ENCODE results near the gene BARX1.
"Not testable (repeated sequence)": the region's sequence is repeated elsewhere in the genome, so short reads cannot be mapped to it uniquely, and the experiment has no call there.

BARX1 gene

DNA sequence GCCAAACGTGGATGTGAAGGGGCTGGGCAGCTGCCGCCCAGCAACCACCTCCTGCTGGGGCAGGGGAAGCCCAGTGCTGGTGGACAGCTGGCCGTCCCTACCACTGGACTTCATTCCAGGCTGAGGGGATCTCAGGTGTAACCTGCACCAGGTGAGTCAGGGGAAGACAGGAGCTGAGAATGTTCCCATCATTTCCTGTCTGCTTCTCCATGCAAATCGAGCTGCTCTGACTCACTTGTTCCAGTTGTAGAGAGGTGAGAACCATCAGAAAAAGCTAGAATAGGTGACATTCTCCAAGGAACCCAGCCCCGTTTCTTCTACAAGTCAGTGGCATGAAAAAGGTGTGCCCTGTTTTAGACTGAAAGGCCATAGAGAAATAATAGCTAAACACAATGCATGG is 21.8 kb upstream of the BARX1 start:
- TF ChIP-seq, protein P1, sequence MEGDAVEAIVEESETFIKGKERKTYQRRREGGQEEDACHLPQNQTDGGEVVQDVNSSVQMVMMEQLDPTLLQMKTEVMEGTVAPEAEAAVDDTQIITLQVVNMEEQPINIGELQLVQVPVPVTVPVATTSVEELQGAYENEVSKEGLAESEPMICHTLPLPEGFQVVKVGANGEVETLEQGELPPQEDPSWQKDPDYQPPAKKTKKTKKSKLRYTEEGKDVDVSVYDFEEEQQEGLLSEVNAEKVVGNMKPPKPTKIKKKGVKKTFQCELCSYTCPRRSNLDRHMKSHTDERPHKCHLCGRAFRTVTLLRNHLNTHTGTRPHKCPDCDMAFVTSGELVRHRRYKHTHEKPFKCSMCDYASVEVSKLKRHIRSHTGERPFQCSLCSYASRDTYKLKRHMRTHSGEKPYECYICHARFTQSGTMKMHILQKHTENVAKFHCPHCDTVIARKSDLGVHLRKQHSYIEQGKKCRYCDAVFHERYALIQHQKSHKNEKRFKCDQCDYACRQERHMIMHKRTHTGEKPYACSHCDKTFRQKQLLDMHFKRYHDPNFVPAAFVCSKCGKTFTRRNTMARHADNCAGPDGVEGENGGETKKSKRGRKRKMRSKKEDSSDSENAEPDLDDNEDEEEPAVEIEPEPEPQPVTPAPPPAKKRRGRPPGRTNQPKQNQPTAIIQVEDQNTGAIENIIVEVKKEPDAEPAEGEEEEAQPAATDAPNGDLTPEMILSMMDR (IDR thresholded peaks at IDR 0.05; ENCODE audit: low read depth, low read length, missing control alignments) = no peak
- no peak overlapping the region for H3K4me3 ChIP-seq (ENCODE audit: low read depth, low read length)
- DNase-seq (ENCODE audit: low read depth) = no peak

DNA sequence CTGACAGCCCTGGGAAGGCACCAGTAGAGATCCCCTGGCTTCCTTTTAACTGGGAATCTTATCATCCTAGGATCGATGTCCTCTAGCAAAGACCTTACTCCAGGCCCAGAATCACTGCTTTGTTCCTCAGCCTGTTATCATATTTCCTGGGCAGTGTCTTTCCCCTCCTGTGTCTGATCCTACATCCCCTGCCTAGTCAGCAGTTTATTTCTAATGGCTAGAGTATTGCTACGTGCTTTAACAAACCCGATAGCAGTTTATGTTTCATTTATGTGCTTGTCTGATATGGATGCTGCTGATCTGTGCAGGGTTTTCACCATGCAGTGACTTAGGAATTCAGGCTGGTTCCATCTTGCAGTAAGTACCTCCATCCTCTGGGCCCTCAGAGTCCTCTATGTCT is 20.9 kb upstream of the BARX1 start:
- no peak overlapping the region for H3K4me3 ChIP-seq (ENCODE audit: low read depth, low read length)
- TF ChIP-seq, protein P1 (IDR thresholded peaks at IDR 0.05; ENCODE audit: low read depth, low read length, missing control alignments) = no peak
- no peak for DNase-seq (ENCODE audit: low read depth)

DNA sequence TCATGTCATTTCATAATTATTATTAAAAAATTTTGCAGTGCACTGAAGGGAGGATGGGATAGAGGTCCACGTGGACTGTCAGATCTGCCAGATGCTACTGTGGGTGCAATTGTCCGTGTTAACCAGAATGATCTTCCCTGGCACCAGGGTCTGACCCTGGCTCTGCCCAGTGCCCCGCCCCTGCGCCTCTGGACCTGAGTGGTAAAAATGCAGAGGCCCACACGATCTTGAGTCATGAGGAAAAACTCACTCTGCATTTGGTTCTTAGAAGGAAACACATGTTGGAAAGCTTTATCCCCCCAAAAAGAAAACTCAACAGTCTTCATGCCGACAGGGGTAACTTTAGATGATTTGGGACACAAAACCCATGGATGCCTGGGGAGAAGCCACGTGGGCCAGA is 20.1 kb upstream of the BARX1 start:
- no peak for DNase-seq (ENCODE audit: low read depth)
- TF ChIP-seq, protein P1 (IDR thresholded peaks at IDR 0.05; ENCODE audit: low read depth, low read length, missing control alignments) = no peak
- no peak overlapping the region for H3K4me3 ChIP-seq (ENCODE audit: low read depth, low read length)

DNA sequence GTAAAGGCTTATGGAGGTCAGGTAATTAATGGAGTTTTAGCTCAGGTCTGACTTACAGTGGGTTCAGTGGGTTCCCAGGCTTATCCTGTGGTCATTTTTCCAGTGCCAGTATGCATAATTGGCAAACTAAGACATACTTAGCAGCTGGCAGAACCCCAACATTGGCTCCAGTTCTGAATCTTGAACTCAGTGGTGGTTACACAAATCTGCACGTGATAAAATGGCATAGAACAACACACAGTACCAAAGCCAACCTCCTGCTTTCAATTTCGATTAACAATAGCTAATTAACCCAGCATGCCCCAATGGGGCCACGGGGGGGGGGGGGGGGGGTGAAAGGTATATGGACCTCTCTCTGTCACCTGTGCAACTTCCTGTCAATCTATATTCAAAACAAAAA is 19.0 kb upstream of the BARX1 start:
- no peak for DNase-seq (ENCODE audit: low read depth)
- H3K4me3 ChIP-seq (ENCODE audit: low read depth, low read length) = no peak overlapping the region
- TF ChIP-seq, protein P1 (IDR thresholded peaks at IDR 0.05; ENCODE audit: low read depth, low read length, missing control alignments) = no peak

DNA sequence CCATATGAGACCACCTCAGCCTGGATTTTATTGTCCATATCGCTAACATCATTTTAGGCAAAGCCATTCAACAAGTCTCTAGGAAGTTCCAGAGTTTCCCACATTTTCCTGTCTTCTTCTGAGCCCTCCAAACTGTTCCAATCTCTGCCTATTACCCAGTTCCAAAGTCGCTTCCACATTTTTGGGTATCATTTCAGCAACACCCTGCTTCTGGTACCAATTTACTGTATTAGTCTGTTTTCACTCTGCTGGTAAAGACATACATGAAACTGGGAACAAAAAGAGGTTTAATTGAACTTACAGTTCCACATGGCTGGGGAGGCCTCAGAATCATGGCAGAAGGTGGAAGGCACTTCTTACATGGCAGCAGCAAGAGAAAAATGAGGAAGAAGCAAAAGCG is 17.5 kb upstream of the BARX1 start:
- H3K4me3 ChIP-seq (ENCODE audit: low read depth, low read length); DNase-seq (ENCODE audit: low read depth): not testable (repeated sequence)

DNA sequence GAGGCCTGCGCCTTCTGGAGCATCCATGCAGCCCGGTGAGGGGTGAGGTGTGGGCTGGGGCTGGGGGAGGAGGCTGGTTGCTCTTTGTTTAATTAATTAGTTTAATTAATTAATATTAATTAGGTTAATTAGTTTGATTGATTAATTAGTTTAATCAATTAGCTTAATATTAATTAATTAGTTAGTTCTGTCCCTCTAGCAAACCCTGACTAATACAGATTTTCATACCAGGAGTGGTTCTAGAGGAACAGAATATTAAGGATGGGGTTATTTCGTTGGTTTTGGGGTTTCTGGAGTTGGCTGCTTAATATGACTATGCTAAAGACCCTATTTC is 14.1 kb upstream of the BARX1 start:
- TF ChIP-seq, protein P1 (IDR thresholded peaks at IDR 0.05; ENCODE audit: low read depth, low read length, missing control alignments) = no peak

DNA sequence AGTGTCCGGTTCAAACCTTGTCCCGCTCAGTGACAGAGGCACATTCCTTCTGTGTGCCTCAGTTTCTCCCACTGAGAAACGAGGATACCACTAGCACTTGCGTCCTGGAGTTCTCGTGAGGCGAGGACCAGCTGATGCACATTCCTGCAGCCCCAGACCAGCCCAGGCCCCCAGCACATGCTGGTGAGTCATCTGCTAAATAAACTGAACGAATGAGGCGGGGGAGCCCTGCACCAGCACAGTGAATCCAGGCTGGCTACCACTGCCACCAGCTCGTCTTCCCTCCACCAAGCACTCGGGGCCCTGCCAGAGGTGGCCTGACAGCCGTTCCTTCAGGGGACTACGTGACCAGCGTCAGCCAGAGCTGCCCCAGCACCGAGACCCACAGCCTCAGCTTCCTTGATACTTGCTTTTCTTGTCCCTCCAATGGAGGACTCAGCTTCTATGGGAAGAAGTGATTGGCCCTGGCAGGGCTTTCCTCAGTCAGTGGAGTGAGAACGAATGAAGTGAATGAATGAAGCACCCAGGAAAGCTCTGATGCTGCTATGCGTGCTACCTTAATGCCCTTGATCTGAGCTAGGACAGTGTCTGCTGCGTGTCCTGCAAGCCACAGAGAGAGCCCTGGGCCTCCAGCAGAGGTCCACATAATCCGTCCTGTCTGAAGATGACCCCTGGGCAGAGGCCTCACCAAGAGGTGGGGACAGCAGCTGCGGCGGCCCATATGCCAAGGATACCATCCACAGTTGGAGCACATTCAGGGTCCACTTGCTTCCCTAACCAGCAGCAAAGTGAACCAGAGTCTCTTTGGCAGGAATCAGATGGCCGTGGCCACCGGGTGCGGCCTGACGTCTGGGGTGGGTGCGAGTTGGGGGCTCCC is 13.5 kb upstream of the BARX1 start:
- H3K4me3 ChIP-seq (ENCODE audit: low read depth, low read length) = no peak overlapping the region
- TF ChIP-seq, protein P1 (IDR thresholded peaks at IDR 0.05; ENCODE audit: low read depth, low read length, missing control alignments) = no peak
- DNase-seq (ENCODE audit: low read depth) = no peak

More for the DNA sequence above, 14.1 kb upstream of the BARX1 start:
- DNase-seq (ENCODE audit: low read depth) = no peak
- no peak overlapping the region for H3K4me3 ChIP-seq (ENCODE audit: low read depth, low read length)

Measured in GM12864 (cell line).